ENCODE measurements around the gene LEPROT. TPM values are rescaled to one million over a fixed set of nuclear protein-coding genes. Genes with fewer than 3 reads are reported as not detected.
A peak's percentile ranks its signal among the peaks of the same experiment; 100 is the strongest.

Gene LEPROT
- total RNA-seq, 1 experiment from 2014 or later = 18.4 TPM

DNA sequence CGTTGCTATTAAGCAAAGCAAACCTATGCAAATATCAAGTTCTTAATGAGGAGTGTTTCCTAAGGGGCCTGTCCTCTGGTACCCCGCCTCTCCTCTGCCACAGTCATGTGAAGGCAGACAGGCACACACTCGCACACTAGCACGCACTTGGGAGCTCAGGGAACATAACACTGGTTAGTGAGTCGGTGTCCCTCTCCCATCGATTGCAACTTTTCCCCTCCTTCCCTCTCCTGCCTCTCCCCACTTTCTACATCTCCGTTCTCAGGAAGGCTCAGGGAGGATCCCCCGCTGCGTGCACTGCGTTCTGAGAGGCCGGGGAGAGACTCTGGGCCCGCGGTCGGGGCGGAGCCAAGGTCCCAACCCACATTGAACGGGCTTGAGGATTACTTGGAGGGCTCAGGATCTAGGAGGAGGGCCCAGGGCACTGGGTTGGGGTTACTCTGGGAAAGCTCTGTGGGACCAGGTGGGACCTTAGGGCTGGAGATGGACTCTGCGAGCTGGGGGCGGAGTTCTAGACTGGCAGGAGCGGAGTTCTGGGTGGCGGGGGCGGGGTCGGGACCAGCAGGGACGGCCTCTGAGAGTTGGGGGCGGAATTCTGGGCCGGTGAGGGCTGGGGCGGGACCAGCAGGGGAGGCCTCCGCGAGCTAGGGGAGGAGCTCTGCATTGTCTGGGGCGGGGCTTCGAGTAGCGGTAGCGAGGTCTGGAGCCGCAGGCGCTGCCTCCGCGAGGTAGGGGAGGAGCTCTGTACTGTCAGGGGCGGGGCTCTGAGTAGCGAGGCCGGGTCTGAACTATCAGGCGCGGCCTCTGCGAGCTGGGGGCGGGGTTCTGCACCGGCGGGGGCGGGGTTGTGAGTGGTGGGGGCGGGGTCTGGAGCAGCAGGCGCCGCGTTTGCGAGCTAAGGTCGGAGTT, 533 bp upstream of the LEPROT start:
- intact Hi-C loops (cut with micrococcal nuclease) = loop anchor here (2.0 to 10.0 kb wide), 4 partner anchors 165 to 1512 kb away; partner anchors contain the start of gene RAVER2
- Histone ChIP-seq H3K27me3 (ENCODE audit: low read length) (no peaks in the 10 kb centered on the region), H3F3A (ENCODE audit: low read length, unreplicated experiment) (no peaks in the 10 kb centered on the region), H3K9me3 (ENCODE audit: low read length) (no peaks in the 10 kb centered on the region), H3K4me3 (ENCODE audit: low read length) (peak overlapping the region; percentile 86), H3K27ac (ENCODE audit: low read length) (peak overlapping the region; percentile 2), H3K36me3 (ENCODE audit: low read depth, low read length) (no peaks in the 10 kb centered on the region), H3K9ac (ENCODE audit: low read length) (peak overlapping the region; percentile 92), H3K4me2 (ENCODE audit: low read length) (peak overlapping the region; percentile 97), H3K9me2 (replicated peaks; ENCODE audit: low read length) (no peaks in the 10 kb centered on the region), H3K79me2 (ENCODE audit: low read length) (peaks cover 37% of the 10 kb centered on the region), H2AFZ (ENCODE audit: low read length) (peak overlapping the region; percentile 90), H3K4me1 (ENCODE audit: insufficient read depth, low read length) (peaks cover 54% of the 10 kb centered on the region), H4K20me1 (ENCODE audit: low read length) (no peaks in the 10 kb centered on the region)
- TSS peak; percentile 35 for BruUV-seq (replicated peaks)
- peak; percentile 86 for ATAC-seq
- POLR2A ChIA-PET (ENCODE audit: unreplicated experiment) = interaction anchor here (0.7 kb wide), 1 partner anchor 126 kb away, joined by 3 read pairs; no protein-coding TSS in a partner anchor
- CTCF ChIA-PET = interaction anchor here (0.5 to 1.3 kb wide), 4 partner anchors 39 to 249 kb away, joined by 3 to 7 read pairs (median 3); no protein-coding TSS in a partner anchor
- peak; percentile 98 for DNase-seq
- TF ChIP-seq, protein P1, sequence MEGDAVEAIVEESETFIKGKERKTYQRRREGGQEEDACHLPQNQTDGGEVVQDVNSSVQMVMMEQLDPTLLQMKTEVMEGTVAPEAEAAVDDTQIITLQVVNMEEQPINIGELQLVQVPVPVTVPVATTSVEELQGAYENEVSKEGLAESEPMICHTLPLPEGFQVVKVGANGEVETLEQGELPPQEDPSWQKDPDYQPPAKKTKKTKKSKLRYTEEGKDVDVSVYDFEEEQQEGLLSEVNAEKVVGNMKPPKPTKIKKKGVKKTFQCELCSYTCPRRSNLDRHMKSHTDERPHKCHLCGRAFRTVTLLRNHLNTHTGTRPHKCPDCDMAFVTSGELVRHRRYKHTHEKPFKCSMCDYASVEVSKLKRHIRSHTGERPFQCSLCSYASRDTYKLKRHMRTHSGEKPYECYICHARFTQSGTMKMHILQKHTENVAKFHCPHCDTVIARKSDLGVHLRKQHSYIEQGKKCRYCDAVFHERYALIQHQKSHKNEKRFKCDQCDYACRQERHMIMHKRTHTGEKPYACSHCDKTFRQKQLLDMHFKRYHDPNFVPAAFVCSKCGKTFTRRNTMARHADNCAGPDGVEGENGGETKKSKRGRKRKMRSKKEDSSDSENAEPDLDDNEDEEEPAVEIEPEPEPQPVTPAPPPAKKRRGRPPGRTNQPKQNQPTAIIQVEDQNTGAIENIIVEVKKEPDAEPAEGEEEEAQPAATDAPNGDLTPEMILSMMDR (conservative IDR thresholded peaks at IDR 0.05; ENCODE audit: low read depth, low read length) = no peak
- TF ChIP-seq EZH2phosphoT487 (IDR thresholded peaks at IDR 0.05; ENCODE audit: borderline replicate concordance, low read length) = no peak
- no peak for TF ChIP-seq EZH2 (IDR thresholded peaks at IDR 0.05; ENCODE audit: low read length, unreplicated experiment)

DNA sequence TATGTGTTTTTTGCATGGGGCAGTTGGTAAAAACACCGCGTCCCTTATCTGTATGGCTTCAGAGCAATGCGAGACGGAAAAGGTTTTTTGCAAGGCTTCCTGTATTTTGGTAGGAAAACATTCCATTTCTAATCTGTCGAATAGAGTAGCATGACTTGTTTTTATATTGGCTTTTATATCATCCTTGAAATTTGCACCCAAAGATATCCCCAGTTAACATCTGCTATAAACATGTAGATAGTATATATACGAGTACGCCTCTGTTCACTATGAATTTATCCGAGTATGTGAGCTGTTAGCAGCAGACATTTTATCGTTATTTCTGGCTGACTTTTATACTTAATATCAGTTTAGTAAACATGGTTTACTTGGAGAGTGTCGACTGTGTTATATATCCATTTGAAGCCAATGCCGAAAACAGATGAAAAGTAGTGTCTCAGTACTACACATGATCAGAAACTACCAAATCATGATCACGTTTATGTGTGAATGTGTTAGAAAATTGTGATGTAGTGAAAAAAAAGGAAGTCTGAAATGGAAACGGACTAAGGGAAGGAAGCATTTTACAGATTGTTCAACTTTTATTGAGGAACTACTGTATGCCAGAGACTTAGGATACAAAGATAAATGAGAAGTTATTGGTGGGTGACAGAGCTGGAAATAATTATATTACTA, 1.0 kb downstream of the LEPROT start:
- no peak for ATAC-seq
- Histone ChIP-seq H3K27ac (ENCODE audit: low read length) (peak overlapping the region; percentile 83), H3F3A (ENCODE audit: low read length, unreplicated experiment) (no peaks in the 10 kb centered on the region), H3K9me3 (ENCODE audit: low read length) (no peaks in the 10 kb centered on the region), H3K9me2 (replicated peaks; ENCODE audit: low read length) (no peaks in the 10 kb centered on the region), H3K9ac (ENCODE audit: low read length) (peak overlapping the region; percentile 92), H3K27me3 (ENCODE audit: low read length) (no peaks in the 10 kb centered on the region), H3K4me3 (ENCODE audit: low read length) (peak overlapping the region; percentile 86), H4K20me1 (ENCODE audit: low read length) (no peaks in the 10 kb centered on the region), H3K36me3 (ENCODE audit: low read depth, low read length) (no peaks in the 10 kb centered on the region), H3K4me2 (ENCODE audit: low read length) (peak overlapping the region; percentile 92), H3K4me1 (ENCODE audit: insufficient read depth, low read length) (peaks cover 69% of the 10 kb centered on the region), H3K79me2 (ENCODE audit: low read length) (peaks cover 43% of the 10 kb centered on the region), H2AFZ (ENCODE audit: low read length) (peak overlapping the region; percentile 84)
- DNase-seq = no peak
- intact Hi-C loops (cut with micrococcal nuclease) = loop anchor here (2.0 to 10.0 kb wide), 4 partner anchors 167 to 1511 kb away; partner anchors contain the start of gene RAVER2
- POLR2A ChIA-PET (ENCODE audit: unreplicated experiment) = no interaction called here
- TF ChIP-seq EZH2 (IDR thresholded peaks at IDR 0.05; ENCODE audit: low read length, unreplicated experiment) = no peak
- TF ChIP-seq, protein P1 (conservative IDR thresholded peaks at IDR 0.05; ENCODE audit: low read depth, low read length) = no peak
- TF ChIP-seq EZH2phosphoT487 (IDR thresholded peaks at IDR 0.05; ENCODE audit: borderline replicate concordance, low read length) = no peak
- CTCF ChIA-PET = no interaction called here
- TSS peak; percentile 50 for BruUV-seq (replicated peaks)

Data from PC-3 (cell line).